GM18873 (cell line): Measurements from ENCODE around the gene ASPDH.

Experiments used
- ATAC-seq: cut with Tn5 transposase; IDR thresholded peaks from one replicate; pipeline ENCODE4 v1.9.1; 2021; ENCODE audit warnings: mild to moderate bottlenecking, moderate library complexity, moderate number of reproducible peaks; ENCODE audit not compliant: unreplicated experiment, low FRiP score

Gene ASPDH

GRCh38 chr19:50516456-50516855 is 2.7 kb upstream of the ASPDH start:
- no peak for ATAC-seq

GRCh38 chr19:50515168-50515561 is 1.5 kb upstream of the ASPDH start:
- ATAC-seq, result no peak

DNA sequence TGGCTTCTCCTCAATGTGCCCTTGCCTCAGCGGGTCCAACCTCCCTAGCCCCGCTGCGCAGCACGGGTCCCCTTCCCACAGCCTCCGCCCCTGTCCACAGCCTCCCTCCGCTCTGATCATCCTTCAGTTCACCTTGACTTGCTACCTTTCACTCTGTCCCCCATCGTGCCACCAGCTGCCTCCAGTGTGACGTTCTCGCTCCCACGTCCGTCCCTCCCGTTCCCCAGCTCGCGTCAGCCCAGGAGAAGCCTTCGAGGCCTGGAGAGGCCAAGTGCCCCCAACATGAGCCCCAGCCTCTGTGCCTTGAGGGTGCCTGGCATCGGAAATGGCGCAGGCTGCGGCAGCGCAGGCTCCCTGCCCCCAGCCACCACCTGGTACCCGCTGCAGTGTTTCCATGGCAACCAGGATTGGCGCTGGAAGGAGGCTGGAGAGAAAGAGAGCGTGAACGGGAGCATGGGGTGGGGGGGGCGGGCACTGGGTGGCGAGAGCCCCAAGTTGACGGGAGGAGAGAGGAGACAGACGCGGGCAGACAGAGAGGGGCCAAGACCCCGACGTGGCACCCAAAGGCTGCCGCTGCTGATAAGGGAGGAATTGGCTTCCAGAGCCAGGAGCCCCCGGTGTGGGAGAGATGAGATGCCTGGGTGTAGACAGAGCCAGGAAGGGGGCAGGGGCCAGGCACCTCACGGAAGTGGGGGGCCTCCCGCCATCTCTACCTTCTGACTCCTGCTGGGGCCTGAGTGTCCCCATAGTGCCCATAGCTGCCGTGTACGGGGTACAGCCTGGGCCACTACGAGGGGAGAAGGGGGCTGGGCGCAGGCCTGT is 844 bp upstream of the ASPDH start:
- ATAC-seq, result no peak

DNA sequence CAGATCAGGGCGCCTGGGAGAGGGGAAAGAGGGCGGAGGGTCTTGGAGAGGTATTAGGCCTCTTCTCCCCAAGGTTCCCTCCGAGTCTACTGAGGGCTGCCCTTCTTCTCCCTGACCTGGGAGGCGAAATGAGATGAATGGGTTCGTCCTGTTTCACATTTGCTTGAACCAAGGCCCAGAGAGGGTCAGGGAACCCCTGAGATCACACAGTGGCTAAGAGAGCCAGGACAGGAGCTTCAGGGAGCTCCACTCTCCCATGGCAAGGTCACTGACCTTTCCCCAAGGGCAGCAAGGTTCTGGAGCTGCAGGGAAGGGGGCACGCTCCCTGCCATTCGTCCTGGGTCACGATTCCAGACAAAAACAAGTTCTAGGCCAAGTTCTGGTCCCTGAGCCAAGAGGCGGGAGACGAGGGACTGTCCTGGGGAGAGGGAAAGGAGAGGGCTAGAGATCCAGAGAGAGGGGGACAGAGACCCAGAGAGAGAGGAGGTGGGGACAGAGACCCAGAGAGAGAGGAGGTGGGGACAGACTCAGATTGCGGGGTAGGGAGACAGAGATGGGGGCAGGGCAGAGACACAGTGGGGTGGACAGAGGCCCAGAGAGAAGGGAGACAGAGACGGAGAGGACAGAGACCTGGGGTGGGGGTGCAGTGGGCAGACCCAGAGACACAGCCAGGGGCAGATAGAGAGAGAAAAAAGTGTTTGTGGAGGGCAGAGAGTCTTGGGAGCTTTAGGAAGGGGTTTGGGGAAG is 541 bp downstream of the ASPDH start:
- no peak for ATAC-seq

GRCh38 chr19:50512112-50512998 is 1.4 kb downstream of the ASPDH start:
- no peak for ATAC-seq

- peak; percentile 85 for ATAC-seq
These were observed 2.5 kb downstream of the ASPDH start, which contains the start of gene JOSD2 for GRCh38 chr19:50511069-50511822. JOSD2 (minus strand) TSS chr19:50511191; CDS start chr19:50510431, 760 bp downstream.

- ATAC-seq, result no peak
These were observed 3.0 kb downstream of the ASPDH start for GRCh38 chr19:50510700-50511068.

- no peak for ATAC-seq
These were observed 3.5 kb downstream of the ASPDH start for GRCh38 chr19:50510121-50510670.

GRCh38 chr19:50509366-50509765 is 4.3 kb downstream of the ASPDH start:
- no peak for ATAC-seq

GRCh38 chr19:50508843-50509190 is 4.9 kb downstream of the ASPDH start:
- no peak for ATAC-seq

- no peak for ATAC-seq
These were observed 6.3 kb downstream of the ASPDH start for GRCh38 chr19:50507376-50507775.

GRCh38 chr19:50506700-50507099 is 7.0 kb downstream of the ASPDH start:
- ATAC-seq, result no peak

- no peak for ATAC-seq
These were observed 7.7 kb downstream of the ASPDH start for GRCh38 chr19:50505856-50506611.

- no peak for ATAC-seq
These were observed 11.9 kb downstream of the ASPDH start for GRCh38 chr19:50501568-50502475.

DNA sequence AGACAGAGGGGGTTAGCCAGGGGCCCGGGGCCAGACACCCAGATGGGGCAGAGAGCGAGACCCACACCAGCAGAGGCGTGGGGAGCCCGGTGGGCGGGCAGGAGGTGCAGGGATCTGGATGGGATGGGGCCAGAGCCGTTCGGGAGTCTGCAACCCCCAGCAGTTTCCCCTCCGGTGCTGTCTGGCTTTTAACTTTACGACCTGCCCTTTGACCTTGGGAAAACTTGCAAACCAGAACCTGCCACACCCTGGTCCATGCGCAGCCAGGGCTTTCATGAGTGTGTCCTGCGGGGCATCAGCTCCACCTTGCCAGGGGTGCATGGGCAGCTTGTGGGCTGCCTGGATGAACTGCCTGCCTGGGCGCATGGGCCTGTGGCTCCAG is 12.5 kb downstream of the ASPDH start:
- ATAC-seq, result no peak

- no peak for ATAC-seq
These were observed 13.0 kb downstream of the ASPDH start for GRCh38 chr19:50500753-50501151.

DNA sequence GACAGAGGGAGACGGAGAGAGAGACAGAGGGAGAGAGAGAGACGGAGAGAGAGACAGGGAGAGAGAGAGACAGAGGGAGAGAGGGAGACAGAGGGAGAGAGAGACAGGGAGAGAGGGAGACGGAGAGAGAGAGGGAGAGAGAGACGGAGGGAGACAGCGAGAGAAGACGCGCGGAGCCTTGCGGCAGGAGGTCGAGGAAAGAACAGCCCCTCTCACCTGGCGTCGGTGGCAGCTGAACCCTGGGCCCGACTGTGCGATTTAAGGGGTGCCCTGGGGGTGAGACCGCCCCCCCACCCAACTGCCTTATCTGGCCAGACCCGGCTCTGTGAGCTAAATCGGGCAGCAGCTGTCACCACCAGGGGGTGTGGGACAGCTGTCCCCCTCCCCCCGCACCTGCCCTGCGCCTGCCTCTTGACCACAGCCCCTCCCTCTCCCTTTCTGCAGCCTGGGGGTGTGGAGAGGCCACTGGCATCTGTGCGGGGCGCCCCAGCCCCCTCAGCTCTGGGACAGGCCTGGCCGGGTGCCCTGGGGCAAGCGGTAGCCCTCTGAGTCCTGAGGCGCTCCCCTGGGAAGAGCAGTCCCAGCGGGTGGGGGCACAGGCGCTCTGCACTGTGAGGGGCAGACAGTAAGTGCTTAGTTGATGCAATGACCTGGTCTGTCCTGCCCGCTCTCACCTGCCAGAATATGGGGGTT is 13.5 kb downstream of the ASPDH start:
- no peak for ATAC-seq
